ENCODE results near the gene NHLH1. TPM values are rescaled to one million over a fixed set of nuclear protein-coding genes. Genes with fewer than 3 reads are reported as not detected.

The NHLH1 gene
- total RNA-seq (2022; extraction: Qiagen RNA extraction): 0.35 to 0.76 TPM (median 0.42 TPM) in 5 replicates

GRCh38 chr1:160366731-160367515, at the start of gene NHLH1:
NHLH1 (plus strand) TSS chr1:160367071; CDS start chr1:160370732, 3,661 bp downstream.

GRCh38 chr1:160342953-160343869, 23.7 kb upstream of the NHLH1 start, which contains the start of the genes COPA and NCSTN:
COPA (minus strand) TSS chr1:160343250; CDS start chr1:160343170, 80 bp downstream.
NCSTN (plus strand) TSS chr1:160343383; CDS start chr1:160343397, 14 bp downstream.

GRCh38 chr1:160400223-160400645, 33.4 kb downstream of the NHLH1 start, which contains the start of gene VANGL2:
VANGL2 (plus strand) TSS chr1:160400564; CDS start chr1:160415838, 15,274 bp downstream.

Other genes starting within 250 kb of the NHLH1 start
- gene ATP1A4, start 215.5 kb upstream of the NHLH1 start, total RNA-seq (2022; extraction: Qiagen RNA extraction): not detected in 5 replicates
- gene CASQ1, start 176.5 kb upstream of the NHLH1 start, total RNA-seq (2022; extraction: Qiagen RNA extraction): 0.08 TPM in 1 of 5 replicates, not detected in the others
- 166 to 210 TPM (median 183 TPM) in 5 replicates for gene PEA15, start 161.7 kb upstream of the NHLH1 start, total RNA-seq (2022; extraction: Qiagen RNA extraction)
- gene DCAF8, start 104.5 kb upstream of the NHLH1 start, total RNA-seq (2022; extraction: Qiagen RNA extraction): 44.4 to 51.6 TPM (median 47.5 TPM) in 5 replicates
- 20.7 to 29.0 TPM (median 24.6 TPM) in 5 replicates for gene PEX19, start 81.9 kb upstream of the NHLH1 start, total RNA-seq (2022; extraction: Qiagen RNA extraction)
- gene COPA, start 23.8 kb upstream of the NHLH1 start, total RNA-seq (2022; extraction: Qiagen RNA extraction): 79.9 to 107 TPM (median 85.9 TPM) in 5 replicates
- 42.3 to 49.7 TPM (median 46.6 TPM) in 5 replicates for gene NCSTN, start 23.7 kb upstream of the NHLH1 start, total RNA-seq (2022; extraction: Qiagen RNA extraction)
- 0.55 to 1.0 TPM (median 0.76 TPM) in 5 replicates for gene VANGL2, start 33.5 kb downstream of the NHLH1 start, total RNA-seq (2022; extraction: Qiagen RNA extraction)
- gene SLAMF6, start 156.2 kb downstream of the NHLH1 start, total RNA-seq (2022; extraction: Qiagen RNA extraction): not detected in 5 replicates
- gene CD84, start 212.4 kb downstream of the NHLH1 start, total RNA-seq (2022; extraction: Qiagen RNA extraction): not detected in 5 replicates

All from A549 treated with Hydrocortisone at 1 μM for 4 hours (cell line).